ENCODE measurements around the gene CIB1.

CIB1 gene

DNA sequence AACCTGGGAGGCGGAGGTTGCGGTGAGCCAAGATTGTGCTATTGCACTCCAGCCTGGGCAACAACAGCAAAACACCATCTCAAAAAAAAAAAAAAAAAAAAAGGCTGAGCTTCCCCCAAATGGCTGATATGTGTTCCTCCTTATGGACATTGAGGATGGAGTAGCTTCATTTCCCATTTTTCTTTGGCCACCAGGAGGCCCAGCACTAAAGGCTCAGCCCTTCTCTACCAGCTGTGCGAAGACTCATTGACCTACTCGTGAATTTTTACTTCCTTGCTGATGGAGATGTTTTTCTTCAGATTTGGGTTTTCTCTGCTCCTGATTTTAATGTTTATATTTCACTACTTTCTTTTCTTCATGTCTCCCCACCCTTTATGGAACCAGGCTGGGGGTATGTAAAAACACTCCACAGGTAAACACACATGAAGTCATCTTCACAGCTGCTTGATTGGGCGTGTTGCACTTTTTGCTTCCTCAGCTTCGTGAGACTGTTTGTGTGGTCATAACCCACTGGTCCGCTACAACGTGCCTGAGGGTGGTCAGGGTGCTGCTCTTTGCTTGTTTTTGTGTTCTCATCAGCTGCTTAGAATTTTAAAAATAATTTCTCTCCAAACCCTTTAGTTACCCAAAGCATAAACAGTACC is 19.1 kb downstream of the CIB1 start:
- DNase-seq (ENCODE audit: low read depth) = no peak

DNA sequence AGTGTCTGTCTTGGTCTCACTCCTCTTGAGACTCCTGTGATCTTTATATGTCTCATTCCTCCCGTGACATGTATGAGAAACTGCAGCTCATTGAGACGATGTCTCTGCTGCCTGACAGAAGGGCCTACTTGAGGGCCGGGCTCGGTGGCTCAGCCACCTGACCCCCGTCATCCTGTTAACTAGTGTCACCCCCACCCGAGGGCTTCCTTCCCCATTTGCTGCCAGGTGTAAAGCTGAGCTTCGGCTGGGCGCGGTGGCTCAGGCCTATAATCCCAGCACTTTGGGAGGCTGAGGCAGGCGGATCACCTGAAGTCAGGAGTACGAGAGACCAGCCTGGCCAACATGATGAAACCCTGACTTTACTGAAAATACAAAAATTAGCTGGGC is 19.9 kb downstream of the CIB1 start:
- DNase-seq (ENCODE audit: low read depth) = no peak

DNA sequence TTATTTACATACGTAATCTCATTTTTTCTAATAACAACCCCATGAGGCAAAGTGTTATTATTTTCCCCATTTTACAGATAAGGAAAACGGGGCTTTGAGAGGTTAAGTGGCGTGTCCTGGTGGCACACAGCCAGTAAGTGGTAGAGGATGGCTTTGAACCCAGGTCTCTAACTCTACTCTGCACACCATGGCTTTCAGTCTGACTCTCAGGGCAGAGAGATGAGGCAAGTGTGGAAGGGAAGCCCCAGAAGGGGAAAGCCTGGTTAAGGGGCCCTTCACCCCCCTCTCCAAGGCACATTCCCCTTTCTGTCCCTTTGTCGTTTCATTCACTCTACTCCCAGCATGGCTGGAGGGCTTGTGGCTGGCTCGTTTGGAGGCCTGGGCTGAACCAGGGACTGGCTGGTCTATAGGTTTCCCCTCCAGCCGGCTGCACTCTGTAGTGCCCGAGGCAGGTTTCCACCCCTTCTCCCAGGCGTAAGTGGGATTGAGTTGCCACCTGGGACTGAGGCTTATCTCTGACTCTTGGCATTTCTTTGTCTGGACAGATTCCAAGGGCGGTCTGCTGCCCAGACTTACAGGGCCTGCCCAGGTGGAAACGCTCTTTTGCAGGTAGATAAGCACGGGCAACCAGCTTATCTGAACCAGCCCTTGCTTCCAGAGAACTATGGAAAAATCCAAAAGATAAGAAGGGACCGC is 20.5 kb downstream of the CIB1 start:
- DNase-seq (ENCODE audit: low read depth) = no peak

DNA sequence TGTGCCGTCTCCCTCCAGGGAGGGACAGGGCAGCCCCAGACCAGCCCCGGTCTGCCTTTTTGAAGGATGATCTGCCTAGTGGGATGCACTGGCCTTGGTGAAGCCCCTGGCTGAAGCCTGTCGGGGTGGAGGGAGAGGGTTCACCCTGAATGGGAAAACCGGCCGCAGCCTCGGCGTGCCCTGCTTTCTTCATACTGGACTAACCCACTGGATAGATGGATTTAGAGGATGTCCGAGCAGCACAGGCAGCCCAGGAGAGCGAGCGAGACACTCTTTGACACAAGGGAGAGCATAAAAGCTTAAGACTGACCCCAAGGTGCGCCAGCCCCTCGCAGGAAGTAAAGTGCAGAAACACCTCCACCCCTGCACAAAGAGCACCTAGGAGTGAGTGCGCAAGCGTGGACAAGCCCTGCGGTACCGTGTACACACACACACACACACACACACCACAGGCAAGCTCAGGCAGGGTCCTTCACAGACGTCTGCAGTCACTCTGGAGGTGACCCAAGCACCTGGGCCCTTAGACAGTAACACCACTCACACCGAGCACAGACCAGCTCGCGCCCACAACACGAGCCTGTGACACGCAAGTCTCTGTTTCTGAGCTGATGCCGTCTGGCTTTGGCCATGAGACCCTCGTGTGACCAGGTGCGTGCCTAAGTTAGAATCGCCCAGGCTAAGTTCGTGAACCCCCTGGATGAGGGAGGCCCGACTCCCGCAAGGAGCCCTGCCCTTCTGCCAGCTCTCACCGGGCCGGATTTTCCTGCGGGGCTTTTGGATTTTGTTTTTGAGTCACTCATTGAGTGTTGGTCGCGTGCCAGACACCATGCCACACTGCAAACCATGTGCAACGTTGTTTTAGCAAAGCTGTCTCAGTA is 21.3 kb downstream of the CIB1 start:
- no peak for DNase-seq (ENCODE audit: low read depth)

DNA sequence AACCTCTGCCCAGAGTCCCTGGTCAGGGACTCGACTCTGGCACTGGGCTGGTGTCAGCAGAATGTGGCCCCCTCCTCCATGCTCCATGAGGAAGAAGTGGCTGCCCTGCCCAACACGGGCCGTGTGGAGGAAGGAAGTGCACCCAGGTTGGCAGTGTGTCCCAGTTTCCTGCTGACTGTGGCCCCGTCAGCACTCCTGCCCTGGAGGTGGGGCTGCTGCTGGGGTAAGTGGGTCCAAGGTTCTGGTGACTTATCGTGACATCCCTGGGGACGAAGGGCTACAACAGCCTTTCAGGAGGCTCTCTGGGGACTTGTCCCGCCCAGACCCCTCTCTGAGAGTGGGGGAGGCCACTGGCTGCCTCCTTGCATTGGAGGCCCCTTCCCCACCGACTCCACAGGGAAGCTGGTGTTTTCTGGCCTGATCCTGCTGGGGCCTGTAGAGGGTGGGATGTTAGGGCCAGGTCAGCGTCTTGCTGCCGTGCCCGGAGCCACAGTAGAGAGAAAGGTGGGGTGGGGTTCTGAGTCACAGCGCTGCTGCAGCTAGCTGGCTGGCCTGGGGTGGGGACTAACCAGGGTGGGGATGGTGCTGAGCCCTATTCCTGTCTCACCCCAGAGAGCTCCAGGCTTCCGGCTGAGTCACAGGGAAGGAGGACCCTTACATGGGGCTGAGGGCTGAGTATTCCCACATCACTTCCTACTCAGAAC is 22.1 kb downstream of the CIB1 start:
- DNase-seq (ENCODE audit: low read depth) = no peak

DNA sequence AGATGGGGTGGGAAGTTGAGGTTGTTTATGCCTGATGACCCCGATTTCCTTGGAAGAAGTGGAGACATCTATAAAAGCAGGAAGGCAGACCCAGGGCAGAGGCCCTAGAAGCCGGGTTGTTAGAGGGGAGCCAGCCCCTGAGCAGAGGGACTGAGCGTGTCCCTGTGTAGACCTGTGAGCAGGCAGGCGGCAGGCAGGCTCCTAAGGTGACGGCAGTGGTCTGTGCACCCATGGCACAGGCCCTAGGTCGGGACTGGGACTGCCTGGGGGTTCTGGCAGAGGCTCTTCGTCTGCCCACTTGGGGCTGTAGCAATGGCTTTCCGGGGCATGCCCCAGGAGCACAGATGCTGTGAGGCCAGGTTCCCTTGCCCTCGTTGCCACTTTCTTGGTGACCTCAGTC is 22.7 kb downstream of the CIB1 start:
- no peak for DNase-seq (ENCODE audit: low read depth)

DNA sequence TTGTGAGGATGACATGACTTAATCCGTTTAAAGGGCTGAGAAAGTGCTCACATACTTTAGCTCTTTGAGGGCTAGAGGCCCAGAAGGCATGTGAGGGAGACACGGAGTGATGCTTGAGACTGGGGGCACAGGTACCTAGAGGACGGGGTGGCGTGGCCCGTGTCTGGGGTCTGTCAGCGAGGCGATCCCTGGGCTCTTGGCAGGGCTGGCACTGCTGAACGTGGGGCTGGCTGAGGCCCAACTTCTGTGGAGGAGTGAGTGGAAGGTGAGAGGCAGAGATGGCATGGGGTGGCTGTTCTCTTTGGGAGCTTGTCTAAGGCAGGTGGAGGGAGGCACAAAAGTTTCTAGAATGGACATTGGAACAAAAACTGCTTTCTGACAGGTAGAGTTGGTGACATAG is 23.1 kb downstream of the CIB1 start:
- DNase-seq (ENCODE audit: low read depth) = no peak

DNA sequence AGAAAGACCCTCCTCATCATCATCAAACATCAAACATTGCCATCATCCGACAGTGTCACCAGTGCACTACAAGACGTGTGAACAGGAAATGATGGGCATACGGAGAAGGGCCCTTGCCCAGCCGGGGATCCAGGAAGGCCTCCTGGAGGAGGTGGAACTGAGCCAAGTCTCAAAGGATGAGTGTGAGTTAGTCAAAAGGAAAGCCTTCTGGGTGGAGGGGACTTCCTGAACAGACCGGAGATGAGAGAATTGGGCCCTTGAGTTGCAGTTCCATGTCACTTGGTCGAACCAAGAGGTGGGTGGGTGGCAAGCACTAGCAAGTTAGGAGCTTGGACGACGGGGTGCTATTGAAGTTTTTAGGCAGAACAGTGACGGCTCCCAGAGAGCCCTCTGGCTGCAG is 24.1 kb downstream of the CIB1 start:
- DNase-seq (ENCODE audit: low read depth) = no peak

DNA sequence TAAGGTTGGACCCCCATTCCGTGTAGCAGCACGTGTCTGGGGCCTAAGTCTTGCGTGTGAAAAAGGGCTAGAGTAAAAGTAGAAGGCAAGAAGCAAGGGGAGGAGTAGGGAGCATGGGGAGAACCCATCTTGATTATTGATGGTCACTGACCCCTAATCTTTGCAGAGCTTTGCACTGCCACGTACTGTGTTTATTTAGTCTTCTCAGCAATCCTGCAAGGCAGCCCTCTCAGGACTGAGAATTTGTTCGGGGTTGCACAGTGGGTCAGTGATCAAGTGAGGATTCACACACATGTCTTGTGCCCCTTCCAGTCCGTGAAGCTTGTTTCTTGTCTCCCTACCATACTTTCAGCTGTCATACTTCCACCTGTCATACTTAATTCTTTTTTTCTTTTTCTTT is 25.4 kb downstream of the CIB1 start:
- no peak for DNase-seq (ENCODE audit: low read depth)

DNA sequence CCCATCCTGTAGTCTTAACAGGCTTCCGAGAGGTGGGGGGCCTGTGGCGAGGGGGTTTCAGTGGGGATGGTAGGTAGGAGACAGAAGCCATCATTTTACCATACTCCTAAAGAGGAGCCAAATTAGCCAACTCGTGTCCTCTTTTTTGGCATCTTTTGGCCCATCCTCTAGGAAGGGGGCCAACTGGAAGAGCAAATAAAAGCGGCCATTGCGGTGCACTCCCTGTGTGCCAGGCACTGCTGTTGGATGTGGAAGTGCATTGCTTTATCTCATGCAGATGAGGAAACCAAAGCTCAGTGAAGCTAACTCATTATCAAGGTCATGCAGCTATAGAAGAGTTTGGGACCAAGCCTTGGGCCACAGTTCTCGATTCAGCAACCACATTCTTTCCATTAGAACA is 26.5 kb downstream of the CIB1 start:
- DNase-seq (ENCODE audit: low read depth) = no peak

DNA sequence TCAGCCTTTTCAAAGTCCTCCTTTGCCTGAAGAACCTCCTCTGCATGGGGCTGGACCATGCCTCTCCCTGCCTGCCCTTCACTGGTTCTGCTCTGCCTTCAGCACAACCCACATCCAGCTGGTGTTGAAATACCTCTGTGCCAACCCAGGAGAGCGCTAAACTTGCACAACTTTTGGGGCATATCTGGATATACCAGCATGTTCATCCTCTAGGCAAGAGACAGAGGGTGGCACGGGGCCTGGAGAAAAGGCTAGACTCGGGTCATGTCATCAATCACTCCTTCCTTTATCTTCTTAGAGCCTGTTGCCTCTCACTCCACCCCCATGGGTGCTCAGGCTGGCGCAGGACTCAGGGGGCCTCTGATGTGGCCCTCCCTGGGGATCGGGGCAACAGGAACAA is 27.9 kb downstream of the CIB1 start:
- no peak for DNase-seq (ENCODE audit: low read depth)

DNA sequence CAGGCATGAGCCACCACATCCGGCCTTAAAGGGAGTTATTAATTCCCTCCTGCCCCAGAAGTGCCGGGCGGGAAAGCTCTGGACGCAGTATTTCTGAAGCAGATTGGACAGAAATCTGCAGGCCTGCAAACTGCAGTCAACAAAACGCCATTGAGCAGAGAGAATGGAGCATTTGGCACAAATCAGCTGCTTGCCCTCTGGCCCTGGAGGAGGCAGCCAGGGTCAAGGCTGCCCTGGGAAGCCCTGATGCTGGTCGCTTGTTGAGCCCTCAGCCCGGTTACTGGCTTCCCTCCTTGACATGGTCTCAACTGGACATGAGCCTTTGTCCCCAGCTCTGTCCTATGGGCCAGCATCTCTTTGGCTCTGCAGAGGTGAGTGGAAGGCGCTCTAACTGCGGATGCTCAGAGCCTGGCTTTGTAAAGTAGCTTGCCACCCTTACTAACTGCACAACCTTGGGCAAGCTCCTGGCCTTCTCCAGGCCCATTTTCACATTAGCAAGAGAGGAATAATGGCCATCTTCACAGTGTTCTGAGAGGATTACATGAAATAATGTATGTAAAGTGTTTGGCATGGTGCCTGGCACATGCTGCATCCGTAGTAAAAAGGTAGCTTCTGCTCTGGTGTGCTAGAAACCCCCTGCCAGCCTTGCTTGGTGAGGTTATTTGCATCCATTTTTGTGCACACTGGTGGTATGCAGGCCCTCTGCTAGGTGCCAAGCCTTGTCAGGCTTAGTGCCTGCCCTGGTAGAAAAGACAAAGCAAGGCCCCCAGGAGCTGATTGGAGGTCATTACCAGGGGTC is 28.5 kb downstream of the CIB1 start:
- DNase-seq (ENCODE audit: low read depth) = no peak

DNA sequence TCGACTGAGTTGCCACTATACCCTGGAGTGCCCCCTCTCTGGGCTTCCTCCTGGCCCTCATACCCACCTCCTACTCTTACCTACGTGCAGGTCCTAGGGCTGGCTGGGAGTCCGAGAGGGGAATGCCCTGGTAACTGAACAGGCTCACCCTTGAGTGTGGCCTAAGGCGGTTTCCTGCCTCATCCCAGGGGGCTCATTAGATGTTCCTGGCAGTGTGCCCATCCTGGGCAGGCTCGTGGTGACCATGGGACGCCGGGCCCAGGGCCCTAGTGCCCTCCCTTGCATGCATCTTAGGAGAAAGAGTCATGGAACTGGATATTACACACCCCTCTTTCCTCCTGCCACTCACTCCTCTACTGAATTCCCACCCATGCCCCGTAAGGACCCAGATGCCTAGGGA is 29.8 kb downstream of the CIB1 start:
- DNase-seq (ENCODE audit: low read depth) = no peak

DNA sequence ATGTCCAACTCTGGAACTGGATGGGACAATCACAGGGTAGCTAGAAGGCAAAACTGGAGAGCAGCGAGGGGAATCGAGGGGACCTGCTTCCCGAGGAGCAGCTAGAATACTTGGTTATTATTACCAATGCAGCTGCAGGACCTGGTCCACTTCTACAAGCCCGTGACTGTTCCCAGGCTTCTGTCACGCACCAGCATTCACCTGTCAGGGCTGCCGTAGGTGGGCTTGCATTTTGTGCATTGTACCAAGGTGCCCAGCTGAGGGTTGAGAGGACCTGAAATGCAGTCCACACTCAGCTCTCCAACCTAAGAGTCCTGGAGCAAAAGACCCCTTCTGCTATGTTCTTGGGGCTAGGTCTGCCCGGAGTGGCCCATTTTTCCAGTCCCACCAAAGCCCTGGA is 30.3 kb downstream of the CIB1 start:
- no peak for DNase-seq (ENCODE audit: low read depth)

DNA sequence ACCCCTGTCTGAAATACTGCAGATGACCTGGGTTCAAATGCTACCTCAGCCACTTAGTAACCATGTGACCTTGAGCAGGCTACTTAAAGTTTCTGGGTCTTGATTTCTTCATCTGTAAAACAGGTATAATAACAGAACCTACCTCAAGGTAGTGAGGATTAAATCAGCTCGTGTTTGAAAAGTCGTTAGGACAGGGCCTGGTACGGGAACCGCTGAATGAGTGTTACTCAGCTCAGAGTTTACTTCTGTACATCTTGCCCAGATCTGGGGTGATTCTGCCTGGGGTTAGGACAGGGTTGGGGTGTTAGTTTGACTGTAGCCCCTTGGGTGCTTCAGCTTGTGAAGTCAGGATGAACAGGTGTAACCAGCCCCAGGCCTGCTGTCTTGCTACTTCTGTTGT is 30.8 kb downstream of the CIB1 start:
- DNase-seq (ENCODE audit: low read depth) = no peak

DNA sequence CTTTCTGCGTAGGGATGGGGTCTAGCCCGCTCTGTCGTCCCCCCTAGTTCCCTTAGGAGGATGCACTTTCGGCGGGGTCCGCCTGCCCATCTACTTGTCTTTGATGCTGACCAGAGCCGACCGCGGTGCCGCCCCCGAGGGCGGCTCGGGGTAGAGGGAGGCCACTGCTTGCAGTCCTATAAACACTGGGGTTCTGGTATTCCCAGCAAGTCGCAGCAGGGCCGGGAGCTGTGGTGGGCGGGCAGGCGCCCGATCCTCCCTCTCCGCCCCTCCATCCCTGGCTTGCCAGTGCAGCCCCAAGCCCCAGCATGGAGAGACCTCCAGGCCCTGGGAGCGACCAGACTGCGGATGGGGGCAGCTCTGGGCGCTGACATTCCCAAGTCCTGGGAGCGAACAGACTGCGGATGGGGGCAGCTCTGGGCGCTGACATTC is 31.8 kb downstream of the CIB1 start:
- DNase-seq (ENCODE audit: low read depth) = no peak

DNA sequence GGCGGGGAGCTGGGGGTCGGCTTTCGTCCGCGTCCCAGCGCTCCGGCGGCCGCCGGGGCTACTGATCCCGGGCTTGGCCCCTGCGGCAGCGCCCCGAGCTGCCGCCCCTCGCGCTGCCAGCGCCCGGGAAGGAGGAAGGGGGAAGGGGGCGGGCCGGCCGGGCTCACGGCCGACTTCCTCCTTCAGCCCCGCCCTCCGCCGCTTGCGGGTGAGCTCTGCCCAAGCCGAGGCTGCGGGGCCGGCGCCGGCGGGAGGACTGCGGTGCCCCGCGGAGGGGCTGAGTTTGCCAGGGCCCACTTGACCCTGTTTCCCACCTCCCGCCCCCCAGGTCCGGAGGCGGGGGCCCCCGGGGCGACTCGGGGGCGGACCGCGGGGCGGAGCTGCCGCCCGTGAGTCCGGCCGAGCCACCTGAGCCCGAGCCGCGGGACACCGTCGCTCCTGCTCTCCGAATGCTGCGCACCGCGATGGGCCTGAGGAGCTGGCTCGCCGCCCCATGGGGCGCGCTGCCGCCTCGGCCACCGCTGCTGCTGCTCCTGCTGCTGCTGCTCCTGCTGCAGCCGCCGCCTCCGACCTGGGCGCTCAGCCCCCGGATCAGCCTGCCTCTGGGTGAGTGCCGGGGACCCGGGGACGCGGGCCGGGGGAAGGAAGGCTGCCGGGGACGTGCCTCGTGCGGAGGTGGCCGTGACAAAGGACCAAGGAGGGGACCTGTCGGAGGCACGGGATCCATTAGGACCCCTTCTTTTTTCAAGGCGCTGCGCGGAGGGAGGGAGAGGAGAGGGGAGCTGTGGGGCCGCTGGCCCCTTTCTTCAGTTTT is 32.4 kb downstream of the CIB1 start, which contains the start of gene SEMA4B:
SEMA4B (plus strand) TSS at position 201 of the 814 bp plus-strand sequence; CDS start at position 450, 249 bp downstream.
- DNase-seq (ENCODE audit: low read depth) = peak; percentile 68

DNA sequence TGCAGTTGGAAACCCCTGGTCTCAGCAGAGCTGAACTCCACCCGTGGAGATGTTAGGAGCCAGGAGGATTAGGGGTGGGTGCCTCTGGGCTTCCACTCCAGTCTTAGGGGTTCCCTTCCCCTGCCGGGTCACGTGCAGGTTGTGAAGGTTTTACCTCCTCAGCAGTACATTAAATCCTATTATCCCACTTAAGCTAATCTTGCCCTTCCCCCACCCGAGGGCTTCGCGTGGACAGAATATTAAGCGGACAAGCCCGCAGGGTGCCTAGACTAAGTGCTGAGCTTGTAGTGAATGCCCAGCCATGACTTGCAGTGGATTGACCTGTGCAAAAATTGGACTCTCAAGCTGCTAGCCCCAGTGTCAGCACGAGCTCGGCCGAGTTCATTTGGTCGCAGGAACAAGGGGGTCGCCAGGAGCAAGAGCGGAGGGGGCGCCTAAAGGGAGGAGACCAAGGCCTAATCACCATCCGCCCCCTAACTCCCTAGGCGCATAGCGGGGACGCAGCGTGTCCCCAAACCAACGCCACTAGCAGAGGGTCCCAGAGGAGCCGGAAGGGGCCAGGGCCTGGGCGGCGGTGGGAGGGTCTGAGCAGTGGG is 33.1 kb downstream of the CIB1 start:
- DNase-seq (ENCODE audit: low read depth) = no peak

DNA sequence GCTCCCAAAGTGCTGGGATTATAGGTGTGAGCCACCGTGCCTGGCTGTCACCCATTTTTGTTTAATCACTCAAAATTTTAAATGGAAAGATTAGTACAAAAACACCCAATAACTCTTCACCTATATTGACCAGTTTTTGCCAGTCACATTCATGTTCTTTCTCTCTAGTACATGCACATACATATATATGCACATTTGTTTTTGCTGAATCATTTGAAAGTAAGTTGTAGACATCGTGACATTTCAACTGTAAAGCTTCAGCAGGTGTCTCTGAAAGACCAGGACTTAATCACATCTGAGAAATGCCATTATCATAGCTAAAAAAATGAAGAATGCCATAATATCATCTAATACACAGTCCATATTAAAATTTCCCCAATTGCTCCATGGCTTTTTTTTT is 39.1 kb downstream of the CIB1 start:
- no peak for DNase-seq (ENCODE audit: low read depth)
